Esophagus squamous epithelium (tissue), 5 donors: ENCODE data around the gene BAHD1. TPM values are rescaled to one million over a fixed set of nuclear protein-coding genes. Genes with fewer than 3 reads are reported as not detected.

Experiments used
- DNase-seq: peaks from one replicate; lab custom pipeline; 2025; lab: John Stamatoyannopoulos, UW
- H3K27ac ChIP-seq, 4 donors: fragments of 200-600 bp; sonication (generic); one replicate each; pipeline ENCODE4 v1.5.1; 2016 to 2019; ENCODE audit warnings: mild to moderate bottlenecking in 1 of 4
- H3K27me3 ChIP-seq, 4 donors: fragments of 200-600 bp; sonication (generic); 1 replicate in 3 of 4; 2 replicates in 1 of 4; pipeline versions ENCODE4 v1.5.1 to v1.6.0; 2017 to 2021; ENCODE audit warnings: antibody characterized with exemption in 1 of 4
- H3K36me3 ChIP-seq, 3 donors: fragments of 200-600 bp; sonication (generic); one replicate each; pipeline ENCODE4 v1.5.1; 2016 to 2019
- H3K4me1 ChIP-seq, 3 donors: fragments of 200-600 bp; sonication (generic); one replicate each; pipeline ENCODE4 v1.5.1; 2017 to 2019
- H3K4me3 ChIP-seq, 4 donors: fragments of 200-600 bp; sonication (generic); 1 replicate in 3 of 4; 2 replicates in 1 of 4; pipeline ENCODE4 v1.5.1; 2016 to 2019; ENCODE audit warnings: mild to moderate bottlenecking in 2 of 4, moderate library complexity in 1 of 4
- H3K9me3 ChIP-seq, 3 donors: fragments of 200-600 bp; sonication (generic); one replicate each; pipeline ENCODE4 v1.5.1; 2016 to 2019
- POLR2A ChIP-seq, 4 donors: fragments of 450-650 bp; IDR thresholded peaks; one replicate each; pipeline ENCODE4 v1.6.1; 2017; ENCODE audit warnings: antibody characterized with exemption in 4 of 4, mild to moderate bottlenecking in 4 of 4, moderate library complexity in 3 of 4
- WGBS, 2 donors: methylation state at CpG; one replicate each; pipeline ENCODE4 v1.1.5; 2018; 5-methylcytosine and 5-hydroxymethylcytosine counted together
- intact Hi-C: fragments of 100-400 bp; cut with DNase I; formaldehyde crosslinking; loops from one replicate; pipeline ENCODE4 v1.15.0; 2022
- total RNA-seq, 4 donors: library from RNA; depleted of rRNA; stranded (reverse); fragments of >200 nt; gene quantifications; one replicate each; pipeline ENCODE4 v1.1.0, GENCODE V29; 2016
- TF ChIP-seq, protein P1 (sequence below), 6 experiments: fragments of 450-650 bp in 4 of 6; fragments of 200-600 bp in 2 of 6; sonication (generic) in 2 of 6; IDR thresholded peaks; one replicate each; pipeline ENCODE4 v1.5.1; 2016 to 2019; ENCODE audit warnings: antibody characterized with exemption in 6 of 6, mild to moderate bottlenecking in 4 of 6, moderate library complexity in 4 of 6
- donor health status: DM: yes; HTN: yes; CAD: no.

Gene BAHD1
- total RNA-seq, 4 donors from 2014 or later, result 6.0 to 13.1 (median 9.8) TPM

DNA sequence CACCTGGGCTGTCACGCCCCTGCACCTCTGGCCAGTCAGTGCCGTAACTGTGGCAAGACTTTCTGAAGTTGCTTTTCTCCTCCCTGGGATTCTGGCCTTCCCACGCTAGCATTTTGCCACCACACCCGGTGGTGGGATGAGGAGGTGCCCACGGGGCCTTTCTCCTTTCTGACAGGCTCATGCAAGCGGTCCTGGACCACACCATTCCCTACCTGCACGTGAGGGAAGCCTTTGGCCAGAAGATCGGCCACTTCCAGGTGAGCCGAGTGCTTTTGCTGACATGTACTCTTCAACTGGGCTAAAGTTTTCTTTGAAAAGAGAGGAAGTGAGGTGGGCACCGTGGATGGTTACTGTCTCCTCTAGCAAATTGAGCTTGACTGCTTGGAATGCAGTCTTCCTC is 25.5 kb upstream of the BAHD1 start:
- Histone ChIP-seq H3K27ac (no peak overlapping the region), H3K9me3 (no peaks in the 10 kb centered on the region), H3K36me3 (peaks cover 0 to 93% (median 18%) of the 10 kb centered on the region in 3 donors), H3K4me1 (peaks cover 0 to 3% (median under 1%) of the 10 kb centered on the region in 3 donors), H3K4me3 (no peak overlapping the region), H3K27me3 (no peaks in the 10 kb centered on the region)
- intact Hi-C loops, result loop anchor here (10.0 kb wide), 1 partner anchor 50 kb away; no protein-coding TSS in a partner anchor
- 81% methylated on average over 6 of the region's 10 CpGs; no CpG with 5 or more reads in 1 of the 2 donors for WGBS, 2 donors
- TF ChIP-seq, protein P1, sequence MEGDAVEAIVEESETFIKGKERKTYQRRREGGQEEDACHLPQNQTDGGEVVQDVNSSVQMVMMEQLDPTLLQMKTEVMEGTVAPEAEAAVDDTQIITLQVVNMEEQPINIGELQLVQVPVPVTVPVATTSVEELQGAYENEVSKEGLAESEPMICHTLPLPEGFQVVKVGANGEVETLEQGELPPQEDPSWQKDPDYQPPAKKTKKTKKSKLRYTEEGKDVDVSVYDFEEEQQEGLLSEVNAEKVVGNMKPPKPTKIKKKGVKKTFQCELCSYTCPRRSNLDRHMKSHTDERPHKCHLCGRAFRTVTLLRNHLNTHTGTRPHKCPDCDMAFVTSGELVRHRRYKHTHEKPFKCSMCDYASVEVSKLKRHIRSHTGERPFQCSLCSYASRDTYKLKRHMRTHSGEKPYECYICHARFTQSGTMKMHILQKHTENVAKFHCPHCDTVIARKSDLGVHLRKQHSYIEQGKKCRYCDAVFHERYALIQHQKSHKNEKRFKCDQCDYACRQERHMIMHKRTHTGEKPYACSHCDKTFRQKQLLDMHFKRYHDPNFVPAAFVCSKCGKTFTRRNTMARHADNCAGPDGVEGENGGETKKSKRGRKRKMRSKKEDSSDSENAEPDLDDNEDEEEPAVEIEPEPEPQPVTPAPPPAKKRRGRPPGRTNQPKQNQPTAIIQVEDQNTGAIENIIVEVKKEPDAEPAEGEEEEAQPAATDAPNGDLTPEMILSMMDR (IDR thresholded peaks at IDR 0.05), result no peak
- no peak for TF ChIP-seq POLR2A (IDR thresholded peaks at IDR 0.05)
- DNase-seq, result no peak

DNA sequence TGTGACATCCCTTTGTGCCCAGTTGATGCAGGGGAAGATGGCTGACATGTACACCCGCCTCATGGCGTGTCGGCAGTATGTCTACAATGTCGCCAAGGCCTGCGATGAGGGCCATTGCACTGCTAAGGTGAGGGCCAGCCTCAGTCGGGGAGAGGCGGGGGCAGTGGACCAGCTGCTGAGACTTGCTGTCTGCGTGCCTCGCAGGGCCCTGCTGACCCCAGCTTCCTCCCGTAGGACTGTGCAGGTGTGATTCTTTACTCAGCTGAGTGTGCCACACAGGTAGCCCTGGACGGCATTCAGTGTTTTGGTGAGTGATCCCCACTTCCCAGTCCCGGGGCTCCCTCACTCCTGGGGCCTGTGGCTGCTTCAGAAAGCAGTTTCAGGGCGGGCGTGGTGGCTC is 24.7 kb upstream of the BAHD1 start:
- intact Hi-C loops, result loop anchor here (10.0 kb wide), 1 partner anchor 51 kb away; no protein-coding TSS in a partner anchor
- Histone ChIP-seq H3K36me3 (peaks cover 0 to 85% (median 17%) of the 10 kb centered on the region in 3 donors), H3K27ac (no peak overlapping the region), H3K4me3 (no peak overlapping the region), H3K27me3 (no peaks in the 10 kb centered on the region), H3K4me1 (peaks cover under 1 to 11% (median 9%) of the 10 kb centered on the region in 3 donors), H3K9me3 (no peaks in the 10 kb centered on the region)
- DNase-seq, result no peak
- no peak for TF ChIP-seq POLR2A (IDR thresholded peaks at IDR 0.05)
- TF ChIP-seq, protein P1 (IDR thresholded peaks at IDR 0.05), result no peak
- WGBS, 2 donors, result 60% methylated on average over 1 of the region's 14 CpGs; no CpG with 5 or more reads in 1 of the 2 donors

DNA sequence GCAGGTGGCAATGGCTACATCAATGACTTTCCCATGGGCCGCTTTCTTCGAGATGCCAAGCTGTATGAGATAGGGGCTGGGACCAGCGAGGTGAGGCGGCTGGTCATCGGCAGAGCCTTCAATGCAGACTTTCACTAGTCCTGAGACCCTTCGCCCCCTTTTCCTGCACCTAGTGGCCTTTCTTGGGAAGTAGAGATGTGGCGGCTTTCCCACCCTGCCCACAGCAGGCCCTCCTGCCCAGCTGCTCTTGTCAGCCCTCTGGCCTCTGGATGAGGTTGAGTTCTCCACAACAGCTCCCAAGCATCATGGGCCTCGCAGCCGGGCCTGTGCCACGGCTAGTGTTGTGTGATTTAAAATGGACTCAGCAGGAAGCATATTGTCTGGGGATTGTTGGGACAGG is 22.6 kb upstream of the BAHD1 start:
- Histone ChIP-seq H3K36me3 (peaks cover 0 to 64% (median 15%) of the 10 kb centered on the region in 3 donors), H3K9me3 (no peaks in the 10 kb centered on the region), H3K4me3 (no peak overlapping the region), H3K27ac (no peak overlapping the region), H3K27me3 (no peaks in the 10 kb centered on the region), H3K4me1 (peaks cover 11 to 24% (median 18%) of the 10 kb centered on the region in 3 donors)
- 89 to 92% methylated on average over 8 to 10 of the region's 10 CpGs for WGBS, 2 donors
- DNase-seq, result no peak
- intact Hi-C loops, result loop anchor here (10.0 kb wide), 1 partner anchor 53 kb away; no protein-coding TSS in a partner anchor
- TF ChIP-seq POLR2A (IDR thresholded peaks at IDR 0.05), result no peak
- TF ChIP-seq, protein P1 (IDR thresholded peaks at IDR 0.05), result no peak

DNA sequence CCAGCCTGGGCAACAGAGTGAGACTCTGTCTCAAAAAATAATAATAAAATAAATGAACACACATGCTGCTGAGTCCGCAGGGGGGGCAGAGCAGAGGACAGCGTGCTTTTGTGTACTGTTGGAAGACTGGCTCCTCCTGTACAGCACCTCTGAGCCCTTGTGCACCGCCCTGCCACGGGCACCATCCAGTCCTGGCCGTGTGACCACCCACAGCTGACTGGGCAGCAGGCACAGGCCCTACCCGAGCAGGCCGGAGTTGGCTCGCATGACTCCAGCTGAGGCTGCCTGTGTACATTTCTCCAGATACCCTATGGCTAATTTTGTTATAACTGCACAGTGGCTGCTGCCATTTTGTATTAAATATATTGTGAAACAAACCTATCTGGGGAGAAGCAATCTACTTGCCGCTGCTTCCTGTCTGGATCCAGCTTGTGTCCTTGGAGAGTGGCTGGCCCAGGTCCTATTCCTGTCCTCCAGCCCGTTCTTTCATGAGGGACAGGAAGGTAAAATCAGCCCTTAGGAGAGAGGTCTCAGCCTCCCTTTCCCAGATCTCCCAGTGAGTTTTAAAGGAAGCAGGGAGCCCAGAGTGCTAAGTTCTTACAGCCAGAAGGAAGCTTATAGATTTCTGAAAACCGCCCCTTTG is 20.6 kb upstream of the BAHD1 start:
- H3K4me3 ChIP-seq, result no peak overlapping the region
- intact Hi-C loops, result loop anchor here (5.0 kb wide), 1 partner anchor 138 kb away; the partner anchor contains the start of gene ANKRD63
- no peak overlapping the region for H3K27ac ChIP-seq
- DNase-seq, result no peak
- H3K27me3 ChIP-seq, result no peaks in the 10 kb centered on the region
- WGBS, 2 donors, result 75 to 76% methylated on average over 4 to 9 of the region's 11 CpGs
- peaks cover 0 to 43% (median 8%) of the 10 kb centered on the region in 3 donors for H3K36me3 ChIP-seq
- no peak for TF ChIP-seq POLR2A (IDR thresholded peaks at IDR 0.05)
- TF ChIP-seq, protein P1 (IDR thresholded peaks at IDR 0.05), result no peak
- H3K4me1 ChIP-seq, result peaks cover 11 to 24% (median 18%) of the 10 kb centered on the region in 3 donors
- no peaks in the 10 kb centered on the region for H3K9me3 ChIP-seq

DNA sequence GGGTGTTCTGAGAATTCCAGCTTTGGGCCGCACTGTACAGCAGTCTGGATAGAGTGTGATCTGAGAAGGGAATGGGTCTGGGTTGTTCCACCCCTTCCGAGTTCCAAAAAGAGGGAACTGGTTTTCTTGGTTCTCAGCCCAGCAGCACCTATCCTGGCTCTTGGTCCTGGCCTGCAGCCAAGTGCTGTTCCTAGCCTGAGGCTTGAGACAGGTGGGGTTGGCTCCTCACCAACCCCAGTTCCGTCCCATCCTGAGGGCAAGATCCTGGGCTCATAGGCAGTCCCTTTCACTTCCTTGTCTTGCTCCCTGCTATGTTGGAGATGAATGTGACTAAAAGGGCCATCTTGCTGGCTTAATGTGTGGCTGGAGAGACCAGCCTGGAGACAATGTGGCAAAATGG is 20.0 kb upstream of the BAHD1 start:
- Histone ChIP-seq H3K4me1 (peaks cover 11 to 24% (median 18%) of the 10 kb centered on the region in 3 donors), H3K27me3 (no peaks in the 10 kb centered on the region), H3K4me3 (no peak overlapping the region), H3K9me3 (no peaks in the 10 kb centered on the region), H3K36me3 (peaks cover 0 to 37% (median 3%) of the 10 kb centered on the region in 3 donors), H3K27ac (no peak overlapping the region)
- WGBS, 2 donors, result 34 to 53% methylated on average over 2 of the region's 3 CpGs
- no peak for DNase-seq
- TF ChIP-seq, protein P1 (IDR thresholded peaks at IDR 0.05), result no peak
- no peak for TF ChIP-seq POLR2A (IDR thresholded peaks at IDR 0.05)
- intact Hi-C loops, result loop anchor here (5.0 kb wide), 1 partner anchor 138 kb away; the partner anchor contains the start of gene ANKRD63
